ENCODE results near the gene TRIM39.

DNA sequence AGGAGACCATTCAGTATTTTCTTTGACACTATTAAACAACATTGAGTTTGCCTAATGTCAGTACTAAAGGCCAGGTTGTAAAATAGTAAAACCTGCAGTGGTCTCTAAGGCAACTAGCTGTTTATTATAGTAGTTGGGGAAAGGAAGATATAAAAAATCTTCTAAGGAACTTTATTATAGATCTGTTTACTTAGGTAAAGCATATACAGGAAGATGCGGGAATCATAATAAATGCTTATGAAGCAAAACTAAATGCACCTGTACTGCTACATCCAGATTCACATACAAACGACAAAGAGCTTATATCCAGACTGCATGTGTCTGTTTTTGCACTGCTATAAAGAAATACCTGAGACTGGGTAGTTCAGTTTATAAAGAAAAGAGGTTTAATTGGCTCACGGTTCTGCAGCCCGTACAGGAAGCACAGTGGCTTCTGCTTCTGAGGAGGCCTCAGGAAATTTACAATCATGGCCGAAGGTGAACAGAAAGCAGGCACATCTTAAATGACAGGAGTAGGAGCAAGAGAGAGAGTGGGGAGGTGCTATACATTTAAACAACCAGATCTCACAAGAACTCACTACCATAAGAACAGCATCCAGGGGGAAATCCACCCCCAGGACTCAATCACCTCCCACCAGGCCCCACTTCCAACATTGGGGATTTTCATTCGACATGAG, 8.7 kb upstream of the TRIM39 start:
- TF ChIP-seq, protein P1, sequence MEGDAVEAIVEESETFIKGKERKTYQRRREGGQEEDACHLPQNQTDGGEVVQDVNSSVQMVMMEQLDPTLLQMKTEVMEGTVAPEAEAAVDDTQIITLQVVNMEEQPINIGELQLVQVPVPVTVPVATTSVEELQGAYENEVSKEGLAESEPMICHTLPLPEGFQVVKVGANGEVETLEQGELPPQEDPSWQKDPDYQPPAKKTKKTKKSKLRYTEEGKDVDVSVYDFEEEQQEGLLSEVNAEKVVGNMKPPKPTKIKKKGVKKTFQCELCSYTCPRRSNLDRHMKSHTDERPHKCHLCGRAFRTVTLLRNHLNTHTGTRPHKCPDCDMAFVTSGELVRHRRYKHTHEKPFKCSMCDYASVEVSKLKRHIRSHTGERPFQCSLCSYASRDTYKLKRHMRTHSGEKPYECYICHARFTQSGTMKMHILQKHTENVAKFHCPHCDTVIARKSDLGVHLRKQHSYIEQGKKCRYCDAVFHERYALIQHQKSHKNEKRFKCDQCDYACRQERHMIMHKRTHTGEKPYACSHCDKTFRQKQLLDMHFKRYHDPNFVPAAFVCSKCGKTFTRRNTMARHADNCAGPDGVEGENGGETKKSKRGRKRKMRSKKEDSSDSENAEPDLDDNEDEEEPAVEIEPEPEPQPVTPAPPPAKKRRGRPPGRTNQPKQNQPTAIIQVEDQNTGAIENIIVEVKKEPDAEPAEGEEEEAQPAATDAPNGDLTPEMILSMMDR (IDR thresholded peaks at IDR 0.05; ENCODE audit: poor library complexity, severe bottlenecking): no peak
- TF ChIP-seq TAF1 (IDR thresholded peaks at IDR 0.05; ENCODE audit: low read depth) (no peak), MXI1 (conservative IDR thresholded peaks at IDR 0.05; ENCODE audit: poor library complexity, severe bottlenecking) (no peak), POLR2AphosphoS5 (IDR thresholded peaks at IDR 0.05) (no peak), EP300 (conservative IDR thresholded peaks at IDR 0.05; ENCODE audit: poor library complexity, severe bottlenecking) (no peak), SMC3 (conservative IDR thresholded peaks at IDR 0.05; ENCODE audit: poor library complexity) (no peak)
